H1 (cell line): ENCODE results near the gene BICDL1. TPM values are rescaled to one million over a fixed set of nuclear protein-coding genes. Genes with fewer than 3 reads are reported as not detected.

Experiments used
- ATF3 ChIP-seq: IDR thresholded peaks from 2 replicates; pipeline ENCODE4 v1.6.1; 2011; ENCODE audit warnings: low read depth, mild to moderate bottlenecking, low read length; ENCODE audit not compliant: insufficient read depth
- BACH1 ChIP-seq: IDR thresholded peaks from 2 replicates; pipeline ENCODE4 v1.6.1; 2012; ENCODE audit warnings: low read length, improper control_type of control experiment
- CREB1 ChIP-seq: IDR thresholded peaks from 2 replicates; pipeline ENCODE4 v1.6.1; 2012; ENCODE audit warnings: inconsistent platforms
- FOSL1 ChIP-seq: IDR thresholded peaks from 2 replicates; pipeline ENCODE4 v1.6.1; 2011; ENCODE audit warnings: mild to moderate bottlenecking, low read depth, low read length, moderate library complexity; ENCODE audit not compliant: insufficient read depth
- SIX5 ChIP-seq: IDR thresholded peaks from 2 replicates; pipeline ENCODE4 v1.6.1; 2011; ENCODE audit warnings: mild to moderate bottlenecking, low read depth, low read length
- polyA plus RNA-seq, 7 experiments: library from polyadenylated mRNA; depleted of rRNA in 3 of 7; stranded (reverse) in 5 of 7; unstranded in 2 of 7; fragments of >200 nt in 5 of 7; fragments of 200-250 nt in 2 of 7; gene quantifications; 1 replicate in 5 of 7; 2 replicates in 1 of 7; 4 replicates in 1 of 7; pipeline versions ENCODE4 v1.2.1 to v1.2.3, GENCODE V29; 2011 to 2013; ENCODE audit warnings: missing spikeins in 2 of 7, mixed read lengths in 2 of 7
- total RNA-seq: library from RNA; stranded (reverse); fragmentation: NEBNext Ultra II Directional; extraction: Animal tissue kit (Norgen Biotek cat#: 25700); gene quantifications from 2 replicates; pipeline ENCODE4 v1.2.1, GENCODE V29; 2021

BICDL1 gene
- total and polyA plus RNA-seq, 2 of the 8 experiments (the other 6 are each of a cell fraction or from before 2014, with no cell fraction given): 17.2 to 25.9 TPM

DNA sequence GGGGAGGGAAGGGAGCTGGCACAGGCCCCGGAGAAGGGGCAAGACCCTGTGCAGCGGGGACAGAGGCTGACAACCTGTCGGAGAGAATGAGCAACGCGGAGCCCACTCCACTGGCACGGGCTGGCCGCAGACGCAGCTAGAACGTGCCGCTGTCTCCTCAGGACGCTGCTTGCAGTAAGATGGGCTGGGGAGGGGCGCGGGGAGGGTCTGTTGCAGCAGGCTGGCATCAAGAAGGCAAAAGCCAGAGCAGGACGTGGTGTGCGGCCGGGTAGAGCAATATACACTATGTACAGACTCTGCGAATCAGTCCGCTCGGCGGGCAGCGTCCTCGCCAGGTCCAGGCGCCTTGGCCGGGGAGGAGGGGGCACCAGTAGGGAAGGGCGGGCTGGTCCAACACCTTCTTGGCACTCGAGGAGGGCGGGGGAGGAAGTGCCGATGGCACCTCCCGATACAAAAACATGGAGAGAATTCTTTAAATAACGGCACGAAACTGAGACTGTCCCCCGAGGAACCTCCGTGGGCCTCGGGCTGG lies 107.7 kb downstream of the BICDL1 start (continued):
- TF ChIP-seq CREB1: no peak
- TF ChIP-seq FOSL1: no peak
- no peak for TF ChIP-seq ATF3
- TF ChIP-seq SIX5: no peak
- TF ChIP-seq BACH1: no peak
